Germinal center (tissue), 1 donor: Measurements from ENCODE around the gene CHCHD3.
"Not testable (repeated sequence)": the region's sequence is repeated elsewhere in the genome, so short reads cannot be mapped to it uniquely, and the experiment has no call there.

Experiments used
- DNase-seq: peaks from one replicate; pipeline ENCODE4 v3.0.0; 2012; ENCODE audit warnings: mixed read lengths, low spot score

The CHCHD3 gene

GRCh38 chr7:132947011-132947410 is 134.9 kb downstream of the CHCHD3 start:
- no peak for DNase-seq

GRCh38 chr7:132944774-132945173 is 137.1 kb downstream of the CHCHD3 start:
- DNase-seq = no peak

GRCh38 chr7:132943645-132944044 is 138.2 kb downstream of the CHCHD3 start:
- DNase-seq = no peak

GRCh38 chr7:132942701-132943100 is 139.2 kb downstream of the CHCHD3 start:
- DNase-seq = no peak

- DNase-seq = no peak
These were observed 140.0 kb downstream of the CHCHD3 start for GRCh38 chr7:132941905-132942304.

GRCh38 chr7:132941428-132941827 is 140.5 kb downstream of the CHCHD3 start:
- no peak for DNase-seq

- no peak for DNase-seq
These were observed 141.8 kb downstream of the CHCHD3 start for GRCh38 chr7:132940084-132940483.

- no peak for DNase-seq
These were observed 142.4 kb downstream of the CHCHD3 start for GRCh38 chr7:132939495-132939894.

GRCh38 chr7:132937286-132937685 is 144.6 kb downstream of the CHCHD3 start:
- no peak for DNase-seq

GRCh38 chr7:132935608-132936007 is 146.3 kb downstream of the CHCHD3 start:
- DNase-seq = no peak

- DNase-seq = no peak
These were observed 147.9 kb downstream of the CHCHD3 start for GRCh38 chr7:132934017-132934416.

- no peak for DNase-seq
These were observed 148.8 kb downstream of the CHCHD3 start for GRCh38 chr7:132933072-132933458.

- no peak for DNase-seq
These were observed 149.4 kb downstream of the CHCHD3 start for GRCh38 chr7:132932296-132933071.

- DNase-seq = no peak
These were observed 151.0 kb downstream of the CHCHD3 start for GRCh38 chr7:132930881-132931280.

- DNase-seq = not testable (repeated sequence)
These were observed 151.9 kb downstream of the CHCHD3 start for GRCh38 chr7:132929944-132930343.

GRCh38 chr7:132919771-132920170 is 162.1 kb downstream of the CHCHD3 start:
- no peak for DNase-seq

- no peak for DNase-seq
These were observed 166.2 kb downstream of the CHCHD3 start for GRCh38 chr7:132915647-132916046.

- no peak for DNase-seq
These were observed 171.2 kb downstream of the CHCHD3 start for GRCh38 chr7:132910657-132911056.

- DNase-seq = no peak
These were observed 174.4 kb downstream of the CHCHD3 start for GRCh38 chr7:132907380-132907940.

GRCh38 chr7:132906193-132906835 is 175.6 kb downstream of the CHCHD3 start:
- no peak for DNase-seq

- not testable (repeated sequence) for DNase-seq
These were observed 176.8 kb downstream of the CHCHD3 start for GRCh38 chr7:132905136-132905535.

- no peak for DNase-seq
These were observed 177.7 kb downstream of the CHCHD3 start for GRCh38 chr7:132904209-132904608.

- DNase-seq = not testable (repeated sequence)
These were observed 179.6 kb downstream of the CHCHD3 start for GRCh38 chr7:132902294-132902693.
